SK-N-SH treated with all-trans-retinoic acid at 6 μM for 48 hours (cell line): ENCODE data around the gene PRCP.

Source experiments
- ATAC-seq: fragments of 200-7000 bp; cut with Tn5 transposase; 3 replicates; pipeline ENCODE4 v1.9.1; 2020; ENCODE audit warnings: mild to moderate bottlenecking, moderate library complexity
- ARNTL ChIP-seq: fragments of 450-650 bp; formaldehyde crosslinking; IDR thresholded peaks from 2 replicates; pipeline ENCODE4 v1.5.0; 2020; ENCODE audit warnings: low read depth, mild to moderate bottlenecking, moderate library complexity, borderline replicate concordance
- BACH2 ChIP-seq: fragments of 250-450 bp; sonication (Bioruptor Pico); IDR thresholded peaks from 2 replicates; pipeline ENCODE4 v1.9.0; 2021; ENCODE audit warnings: mild to moderate bottlenecking, borderline replicate concordance
- CREB5 ChIP-seq: fragments of 250-450 bp; sonication (Bioruptor Pico); IDR thresholded peaks from 2 replicates; pipeline ENCODE4 v1.5.1; 2020; ENCODE audit warnings: low read depth, mild to moderate bottlenecking, moderate library complexity
- CSDC2 ChIP-seq: fragments of 250-450 bp; sonication (Bioruptor Pico); IDR thresholded peaks from 2 replicates; pipeline ENCODE4 v1.5.0; 2020; ENCODE audit warnings: mild to moderate bottlenecking, moderate library complexity
- ESRRG ChIP-seq: fragments of 250-450 bp; sonication (Bioruptor Pico); IDR thresholded peaks from 2 replicates; pipeline ENCODE4 v1.6.1; 2021; ENCODE audit warnings: mild to moderate bottlenecking
- OSR1 ChIP-seq: fragments of 250-450 bp; sonication (Bioruptor Pico); IDR thresholded peaks from 2 replicates; pipeline ENCODE4 v1.8.0; 2022; ENCODE audit warnings: moderate library complexity, mild to moderate bottlenecking, inconsistent platforms
- RARB ChIP-seq: fragments of 250-450 bp; sonication (Bioruptor Pico); IDR thresholded peaks from 2 replicates; pipeline ENCODE4 v1.8.0; 2021; ENCODE audit warnings: mild to moderate bottlenecking, moderate library complexity
- TOX ChIP-seq: fragments of 250-450 bp; sonication (Bioruptor Pico); IDR thresholded peaks from 2 replicates; pipeline ENCODE4 v1.8.0; 2021; ENCODE audit warnings: mild to moderate bottlenecking, moderate library complexity, borderline replicate concordance
- ZC3H10 ChIP-seq: fragments of 250-450 bp; sonication (Bioruptor Pico); IDR thresholded peaks from 2 replicates; pipeline ENCODE4 v1.5.1; 2021; ENCODE audit warnings: mild to moderate bottlenecking, moderate library complexity
- ZFP30 ChIP-seq: fragments of 450-650 bp; formaldehyde crosslinking; IDR thresholded peaks from 2 replicates; pipeline ENCODE4 v1.5.0; 2022; ENCODE audit warnings: mild to moderate bottlenecking, moderate library complexity
- ZNF8 ChIP-seq: fragments of 450-650 bp; formaldehyde crosslinking; IDR thresholded peaks from 2 replicates; pipeline ENCODE4 v1.5.0; 2020; ENCODE audit warnings: mild to moderate bottlenecking, moderate library complexity
- TF ChIP-seq, protein P1 (sequence below): fragments of 250-450 bp; sonication (Bioruptor Pico); IDR thresholded peaks from 2 replicates; pipeline ENCODE4 v1.8.0; 2021; ENCODE audit warnings: low read depth, mild to moderate bottlenecking, moderate library complexity, borderline replicate concordance
- TF ChIP-seq, protein P2 (sequence below): fragments of 250-450 bp; sonication (Bioruptor Pico); IDR thresholded peaks from 2 replicates; pipeline ENCODE4 v1.5.0; 2020; ENCODE audit warnings: mild to moderate bottlenecking, moderate library complexity
- TF ChIP-seq, protein P3 (sequence below): fragments of 250-450 bp; sonication (Bioruptor Pico); IDR thresholded peaks from 2 replicates; pipeline ENCODE4 v1.5.1; 2021; ENCODE audit warnings: mild to moderate bottlenecking, moderate library complexity

The PRCP gene

GRCh38 chr11:82854242-82854641 lies 46.0 kb downstream of the PRCP start (continued):
- TF ChIP-seq, protein P1, sequence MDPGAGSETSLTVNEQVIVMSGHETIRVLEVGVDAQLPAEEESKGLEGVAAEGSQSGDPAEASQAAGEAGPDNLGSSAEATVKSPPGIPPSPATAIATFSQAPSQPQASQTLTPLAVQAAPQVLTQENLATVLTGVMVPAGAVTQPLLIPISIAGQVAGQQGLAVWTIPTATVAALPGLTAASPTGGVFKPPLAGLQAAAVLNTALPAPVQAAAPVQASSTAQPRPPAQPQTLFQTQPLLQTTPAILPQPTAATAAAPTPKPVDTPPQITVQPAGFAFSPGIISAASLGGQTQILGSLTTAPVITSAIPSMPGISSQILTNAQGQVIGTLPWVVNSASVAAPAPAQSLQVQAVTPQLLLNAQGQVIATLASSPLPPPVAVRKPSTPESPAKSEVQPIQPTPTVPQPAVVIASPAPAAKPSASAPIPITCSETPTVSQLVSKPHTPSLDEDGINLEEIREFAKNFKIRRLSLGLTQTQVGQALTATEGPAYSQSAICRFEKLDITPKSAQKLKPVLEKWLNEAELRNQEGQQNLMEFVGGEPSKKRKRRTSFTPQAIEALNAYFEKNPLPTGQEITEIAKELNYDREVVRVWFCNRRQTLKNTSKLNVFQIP (CRISPR knock-in tag) = no peak
- no peak for TF ChIP-seq CSDC2 (CRISPR knock-in tag)
- TF ChIP-seq CREB5 = no peak
- no peak for TF ChIP-seq TOX
- no peak for TF ChIP-seq ZC3H10 (CRISPR knock-in tag)
- TF ChIP-seq, protein P2, sequence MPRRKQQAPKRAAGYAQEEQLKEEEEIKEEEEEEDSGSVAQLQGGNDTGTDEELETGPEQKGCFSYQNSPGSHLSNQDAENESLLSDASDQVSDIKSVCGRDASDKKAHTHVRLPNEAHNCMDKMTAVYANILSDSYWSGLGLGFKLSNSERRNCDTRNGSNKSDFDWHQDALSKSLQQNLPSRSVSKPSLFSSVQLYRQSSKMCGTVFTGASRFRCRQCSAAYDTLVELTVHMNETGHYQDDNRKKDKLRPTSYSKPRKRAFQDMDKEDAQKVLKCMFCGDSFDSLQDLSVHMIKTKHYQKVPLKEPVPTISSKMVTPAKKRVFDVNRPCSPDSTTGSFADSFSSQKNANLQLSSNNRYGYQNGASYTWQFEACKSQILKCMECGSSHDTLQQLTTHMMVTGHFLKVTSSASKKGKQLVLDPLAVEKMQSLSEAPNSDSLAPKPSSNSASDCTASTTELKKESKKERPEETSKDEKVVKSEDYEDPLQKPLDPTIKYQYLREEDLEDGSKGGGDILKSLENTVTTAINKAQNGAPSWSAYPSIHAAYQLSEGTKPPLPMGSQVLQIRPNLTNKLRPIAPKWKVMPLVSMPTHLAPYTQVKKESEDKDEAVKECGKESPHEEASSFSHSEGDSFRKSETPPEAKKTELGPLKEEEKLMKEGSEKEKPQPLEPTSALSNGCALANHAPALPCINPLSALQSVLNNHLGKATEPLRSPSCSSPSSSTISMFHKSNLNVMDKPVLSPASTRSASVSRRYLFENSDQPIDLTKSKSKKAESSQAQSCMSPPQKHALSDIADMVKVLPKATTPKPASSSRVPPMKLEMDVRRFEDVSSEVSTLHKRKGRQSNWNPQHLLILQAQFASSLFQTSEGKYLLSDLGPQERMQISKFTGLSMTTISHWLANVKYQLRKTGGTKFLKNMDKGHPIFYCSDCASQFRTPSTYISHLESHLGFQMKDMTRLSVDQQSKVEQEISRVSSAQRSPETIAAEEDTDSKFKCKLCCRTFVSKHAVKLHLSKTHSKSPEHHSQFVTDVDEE (CRISPR knock-in tag) = no peak
- TF ChIP-seq ESRRG (CRISPR knock-in tag) = no peak

GRCh38 chr11:82848829-82849228 lies 51.4 kb downstream of the PRCP start:
- no peak for TF ChIP-seq ZNF8 (CRISPR knock-in tag)
- TF ChIP-seq, protein P2 (CRISPR knock-in tag) = no peak
- no peak for TF ChIP-seq ZFP30 (CRISPR knock-in tag)
- TF ChIP-seq CREB5 = no peak
- TF ChIP-seq BACH2 = no peak
- no peak for TF ChIP-seq OSR1 (CRISPR knock-in tag)
- TF ChIP-seq ARNTL = no peak
- no peak for TF ChIP-seq RARB
- TF ChIP-seq, protein P3, sequence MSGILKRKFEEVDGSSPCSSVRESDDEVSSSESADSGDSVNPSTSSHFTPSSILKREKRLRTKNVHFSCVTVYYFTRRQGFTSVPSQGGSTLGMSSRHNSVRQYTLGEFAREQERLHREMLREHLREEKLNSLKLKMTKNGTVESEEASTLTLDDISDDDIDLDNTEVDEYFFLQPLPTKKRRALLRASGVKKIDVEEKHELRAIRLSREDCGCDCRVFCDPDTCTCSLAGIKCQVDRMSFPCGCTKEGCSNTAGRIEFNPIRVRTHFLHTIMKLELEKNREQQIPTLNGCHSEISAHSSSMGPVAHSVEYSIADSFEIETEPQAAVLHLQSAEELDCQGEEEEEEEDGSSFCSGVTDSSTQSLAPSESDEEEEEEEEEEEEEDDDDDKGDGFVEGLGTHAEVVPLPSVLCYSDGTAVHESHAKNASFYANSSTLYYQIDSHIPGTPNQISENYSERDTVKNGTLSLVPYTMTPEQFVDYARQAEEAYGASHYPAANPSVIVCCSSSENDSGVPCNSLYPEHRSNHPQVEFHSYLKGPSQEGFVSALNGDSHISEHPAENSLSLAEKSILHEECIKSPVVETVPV (CRISPR knock-in tag) = no peak
- TF ChIP-seq, protein P1 (CRISPR knock-in tag) = no peak
- no peak for ATAC-seq
